Esophagus muscularis mucosa (tissue), 3 donors: ENCODE data around the gene DROSHA.

Source experiments
- POLR2A ChIP-seq: fragments of 450-650 bp; IDR thresholded peaks from one replicate; pipeline ENCODE4 v1.6.1; 2017; ENCODE audit warnings: antibody characterized with exemption, moderate library complexity, mild to moderate bottlenecking, low read depth
- TF ChIP-seq, protein P1 (sequence below), 3 experiments: fragments of 200-600 bp in 2 of 3; fragments of 450-650 bp in 1 of 3; sonication (generic) in 2 of 3; IDR thresholded peaks; one replicate each; pipeline ENCODE4 v1.5.1; 2017 to 2019; ENCODE audit warnings: antibody characterized with exemption in 3 of 3, mild to moderate bottlenecking in 2 of 3, moderate library complexity in 1 of 3

DNA sequence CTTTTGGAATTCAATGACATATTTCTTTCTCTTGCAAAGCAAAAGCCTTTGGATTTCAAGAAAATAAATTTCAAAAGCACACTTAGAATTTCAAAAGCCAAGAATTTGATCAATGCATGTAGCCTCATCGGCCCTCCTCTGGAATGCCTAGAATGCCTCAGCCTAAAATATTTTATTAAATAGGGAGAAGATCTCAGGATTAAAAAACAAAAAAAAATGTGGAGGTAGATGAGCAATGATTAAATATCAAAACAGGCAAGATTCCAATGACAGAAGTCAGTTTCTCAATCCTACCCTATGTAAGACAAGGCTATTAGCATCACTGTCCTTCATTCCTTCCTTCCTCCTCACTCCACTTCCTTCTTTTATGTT lies 169.4 kb downstream of the DROSHA start:
- TF ChIP-seq, protein P1, sequence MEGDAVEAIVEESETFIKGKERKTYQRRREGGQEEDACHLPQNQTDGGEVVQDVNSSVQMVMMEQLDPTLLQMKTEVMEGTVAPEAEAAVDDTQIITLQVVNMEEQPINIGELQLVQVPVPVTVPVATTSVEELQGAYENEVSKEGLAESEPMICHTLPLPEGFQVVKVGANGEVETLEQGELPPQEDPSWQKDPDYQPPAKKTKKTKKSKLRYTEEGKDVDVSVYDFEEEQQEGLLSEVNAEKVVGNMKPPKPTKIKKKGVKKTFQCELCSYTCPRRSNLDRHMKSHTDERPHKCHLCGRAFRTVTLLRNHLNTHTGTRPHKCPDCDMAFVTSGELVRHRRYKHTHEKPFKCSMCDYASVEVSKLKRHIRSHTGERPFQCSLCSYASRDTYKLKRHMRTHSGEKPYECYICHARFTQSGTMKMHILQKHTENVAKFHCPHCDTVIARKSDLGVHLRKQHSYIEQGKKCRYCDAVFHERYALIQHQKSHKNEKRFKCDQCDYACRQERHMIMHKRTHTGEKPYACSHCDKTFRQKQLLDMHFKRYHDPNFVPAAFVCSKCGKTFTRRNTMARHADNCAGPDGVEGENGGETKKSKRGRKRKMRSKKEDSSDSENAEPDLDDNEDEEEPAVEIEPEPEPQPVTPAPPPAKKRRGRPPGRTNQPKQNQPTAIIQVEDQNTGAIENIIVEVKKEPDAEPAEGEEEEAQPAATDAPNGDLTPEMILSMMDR (IDR thresholded peaks at IDR 0.05): no peak
- no peak for TF ChIP-seq POLR2A
